ENCODE measurements around the gene SEMA4A. TPM values are rescaled to one million over a fixed set of nuclear protein-coding genes. Genes with fewer than 3 reads are reported as not detected.

Gene SEMA4A
- total and polyA plus RNA-seq, 2 of the 8 experiments (the other 6 are each of a cell fraction or from before 2014, with no cell fraction given) = 7.3 to 10.6 TPM

GRCh38 chr1:156226116-156226538 is 72.7 kb downstream of the SEMA4A start:
- Histone ChIP-seq H3K4me1 (replicated peaks in 1 of 4; ENCODE audit: control insufficient read depth in 3 of 4, insufficient read depth in 4 of 4, low read length in 3 of 4) (no peaks in the 10 kb centered on the region), H3K23ac (ENCODE audit: insufficient read length) (no peak overlapping the region), H3K4me3 (ENCODE audit: extremely low read depth in 1 of 4, insufficient read depth in 2 of 4, low read depth in 3 of 4, low read length in 4 of 4) (no peak overlapping the region), H3K79me2 (ENCODE audit: control insufficient read depth in 1 of 2, insufficient read depth in 2 of 2, low read length in 2 of 2) (0 out of 4 replicates have a peak, but pooled peaks cover 0 to 8% of the 10 kb centered on the region in 2 experiments), H3K27me3 (replicated peaks in 1 of 4; ENCODE audit: control insufficient read depth in 3 of 4, extremely low read depth in 1 of 4, insufficient read depth in 3 of 4, low read length in 3 of 4) (no peaks in the 10 kb centered on the region), H2AFZ (ENCODE audit: low read length) (no peak overlapping the region), H3K18ac (ENCODE audit: extremely low read depth, low read length) (no peak overlapping the region), H2BK5ac (ENCODE audit: low read depth, low read length) (no peak overlapping the region), H3K56ac (replicated peaks; ENCODE audit: insufficient read length, low read depth, low read length) (no peak overlapping the region), H2BK15ac (ENCODE audit: low read length) (no peak overlapping the region), H3K36me3 (ENCODE audit: control insufficient read depth in 2 of 4, insufficient read depth in 4 of 4, low read length in 3 of 4) (peaks cover 11 to 34% (median 17%) of the 10 kb centered on the region in 4 experiments), H3K9ac (replicated peaks in 1 of 4; ENCODE audit: extremely low read depth in 1 of 4, low read depth in 3 of 4, low read length in 3 of 4) (no peak overlapping the region), H4K91ac (replicated peaks; ENCODE audit: insufficient read length, low read length) (no peak overlapping the region), H4K20me1 (replicated peaks in 1 of 2; ENCODE audit: control insufficient read depth in 1 of 2, insufficient read depth in 2 of 2, low read length in 2 of 2) (peaks cover 0 to 7% of the 10 kb centered on the region in 2 experiments), H3K9me3 (ENCODE audit: insufficient read depth in 2 of 2, low read depth in 1 of 2, low read length in 1 of 2) (no peaks in the 10 kb centered on the region), H3K79me1 (ENCODE audit: low read depth, low read length) (peaks cover 13% of the 10 kb centered on the region), H2BK12ac (ENCODE audit: low read depth, low read length) (no peak overlapping the region), H2BK120ac (replicated peaks; ENCODE audit: low read depth, low read length) (no peak overlapping the region), H4K5ac (ENCODE audit: insufficient read length, low read depth, low read length) (no peak overlapping the region), H3K4ac (replicated peaks; ENCODE audit: insufficient read length, low read depth, low read length) (no peak overlapping the region), H2AK5ac (ENCODE audit: low read depth, low read length) (no peak overlapping the region), H2BK20ac (ENCODE audit: low read length) (no peak overlapping the region), H3K23me2 (ENCODE audit: low read depth, low read length) (no peaks in the 10 kb centered on the region), H3K27ac (ENCODE audit: low read depth, low read length) (no peak overlapping the region), H3K14ac (ENCODE audit: insufficient read length) (no peak overlapping the region), H3K4me2 (ENCODE audit: insufficient read depth in 1 of 2, low read depth in 2 of 2, low read length in 2 of 2) (no peak overlapping the region), H4K8ac (ENCODE audit: extremely low read depth, insufficient read depth, low read length) (no peak overlapping the region)
- ChIA-PET CTCF (ENCODE audit: partially characterized antibody) (interaction anchor here (1.0 to 47.2 kb wide), 18 partner anchors 8 to 135 kb away, joined by 3 to 1265 read pairs (median 8); partner anchors contain the start of genes PMF1, SEMA4A and SLC25A44), POLR2A (ENCODE audit: partially characterized antibody) (interaction anchor here (0.6 to 6.6 kb wide), 7 partner anchors 12 to 85 kb away, joined by 3 to 49 read pairs (median 3); partner anchors contain the start of gene PMF1)
- FAIRE-seq (no peak), DNase-seq (ENCODE audit: low read depth in 1 of 2, low spot score in 2 of 2) (no peak)
- 95% methylated on average over 2 of the region's 2 CpGs; no CpG with 5 or more reads in 1 of the 2 experiments for whole genome bisulfite sequencing, 2 experiments (ENCODE audit: extremely low coverage in 1 of 2, insufficient coverage in 1 of 2, insufficient read length in 1 of 2, insufficient replicate concordance in 2 of 2, low coverage in 1 of 2, low lambda C conversion rate in 2 of 2, missing lambda C conversion rate in 1 of 2)
- no peak for TF ChIP-seq CREB1 (IDR thresholded peaks at IDR 0.05)
- no peak for TF ChIP-seq SUZ12 (IDR thresholded peaks at IDR 0.05; ENCODE audit: low read length)
- no peak for TF ChIP-seq E2F6 (IDR thresholded peaks at IDR 0.05)
